ENCODE data around the gene SLC22A8. TPM values are rescaled to one million over a fixed set of nuclear protein-coding genes. Genes with fewer than 3 reads are reported as not detected.

Gene SLC22A8
- total and polyA plus RNA-seq, 10 of the 15 experiments (the other 5 are each of a cell fraction or from before 2014, with no cell fraction given) = not detected

DNA sequence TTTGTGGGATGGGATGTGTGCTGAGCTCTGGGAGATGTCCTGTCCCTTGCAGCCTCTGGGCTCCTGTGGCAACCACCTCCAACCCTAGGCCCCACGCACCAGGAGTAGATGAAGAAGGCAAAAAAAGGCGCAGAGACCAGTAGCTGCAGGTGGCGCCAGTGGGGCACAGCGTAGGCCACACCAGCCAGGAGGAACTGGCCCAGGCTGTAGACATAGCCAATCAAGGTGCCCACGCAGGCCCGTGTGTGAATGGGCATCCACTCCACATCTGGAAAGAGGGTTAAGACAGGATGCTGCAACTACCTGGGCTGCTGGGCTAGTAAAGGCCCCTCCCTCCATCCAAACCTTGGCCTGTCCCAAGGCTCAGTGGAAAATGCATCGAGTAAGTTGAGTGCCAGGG lies 33.9 kb downstream of the SLC22A8 start:
- Histone ChIP-seq H3K36me3 (ENCODE audit: control insufficient read depth in 2 of 2, insufficient read depth in 2 of 2, low read length in 1 of 2) (no peaks in the 10 kb centered on the region), H3K27ac (ENCODE audit: control insufficient read depth, insufficient read depth) (no peak overlapping the region), H3K27me3 (replicated peaks in 1 of 2; ENCODE audit: control insufficient read depth in 2 of 2, insufficient read depth in 2 of 2, low read length in 1 of 2) (no peaks in the 10 kb centered on the region; a peak in 1 of 4 replicates), H3K9ac (ENCODE audit: control insufficient read depth, insufficient read depth, low read length) (no peak overlapping the region), H3K4me1 (ENCODE audit: control insufficient read depth, insufficient read depth, low read length) (no peaks in the 10 kb centered on the region), H2AFZ (ENCODE audit: control insufficient read depth, low read depth, low read length) (no peak overlapping the region), H3K79me2 (ENCODE audit: control insufficient read depth, insufficient read depth, low read length) (no peaks in the 10 kb centered on the region), H4K20me1 (ENCODE audit: control insufficient read depth, insufficient read depth) (no peaks in the 10 kb centered on the region), H3K9me3 (replicated peaks; ENCODE audit: control insufficient read depth, insufficient read depth, low read length) (no peaks in the 10 kb centered on the region), H3K4me2 (ENCODE audit: control insufficient read depth, insufficient read depth) (no peak overlapping the region), H3K4me3 (no peak overlapping the region)
- intact Hi-C loops (cut with micrococcal nuclease; ENCODE audit: unreplicated experiment) = no loop called here
- TF ChIP-seq KAT2A (conservative IDR thresholded peaks at IDR 0.05; ENCODE audit: control insufficient read depth, low read depth, low read length) = no peak
- TF ChIP-seq HDAC6 (IDR thresholded peaks at IDR 0.05; ENCODE audit: unreplicated experiment) = no peak
- TF ChIP-seq MYC (IDR thresholded peaks at IDR 0.05; ENCODE audit: insufficient read depth, insufficient read length, insufficient replicate concordance, low read length, severe bottlenecking) = no peak
- TF ChIP-seq CREM (IDR thresholded peaks at IDR 0.05; ENCODE audit: low read depth) = no peak
- no peak for TF ChIP-seq NBN (IDR thresholded peaks at IDR 0.05)
- TF ChIP-seq, protein P1, sequence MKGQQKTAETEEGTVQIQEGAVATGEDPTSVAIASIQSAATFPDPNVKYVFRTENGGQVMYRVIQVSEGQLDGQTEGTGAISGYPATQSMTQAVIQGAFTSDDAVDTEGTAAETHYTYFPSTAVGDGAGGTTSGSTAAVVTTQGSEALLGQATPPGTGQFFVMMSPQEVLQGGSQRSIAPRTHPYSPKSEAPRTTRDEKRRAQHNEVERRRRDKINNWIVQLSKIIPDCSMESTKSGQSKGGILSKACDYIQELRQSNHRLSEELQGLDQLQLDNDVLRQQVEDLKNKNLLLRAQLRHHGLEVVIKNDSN (IDR thresholded peaks at IDR 0.05; ENCODE audit: borderline replicate concordance, extremely low read length, insufficient read depth, low read depth, low read length) = no peak
- TF ChIP-seq SUPT20H (IDR thresholded peaks at IDR 0.05; ENCODE audit: borderline replicate concordance, control insufficient read depth, low read depth, low read length) = no peak
- no peak for TF ChIP-seq ZNF622 (IDR thresholded peaks at IDR 0.05)
- TF ChIP-seq NR2C1 (IDR thresholded peaks at IDR 0.05) = no peak
- ChIA-PET POLR2A (no interaction called here), RAD21 (ENCODE audit: unreplicated experiment) (no interaction called here), CTCF (interaction anchor here (1.3 kb wide), 1 partner anchor 76 kb away, joined by 6 read pairs; no protein-coding TSS in a partner anchor), SMC1A (ENCODE audit: uncharacterized antibody, unreplicated experiment) (no interaction called here)
- ATAC-seq (no peak), DNase-seq (ENCODE audit: low read depth, low spot score) (no peak), FAIRE-seq (no peak)
- WGBS (ENCODE audit: insufficient coverage, insufficient replicate concordance, low lambda C conversion rate, missing lambda C conversion rate) = 26% methylated on average over 7 of the region's 7 CpGs
- in situ Hi-C loops (cut with MboI) = no loop called here
- no TSS peak for BruUV-seq (replicated peaks)
